Kidney epithelial cell (primary cell): Measurements from ENCODE around the gene PAQR5. TPM values are rescaled to one million over a fixed set of nuclear protein-coding genes. Genes with fewer than 3 reads are reported as not detected.

Experiments
- DNase-seq: peaks from one replicate; pipeline ENCODE4 v3.0.0-alpha.2; 2010; ENCODE audit warnings: low read depth
- H3K27me3 ChIP-seq: 2 replicates; pipeline ENCODE4 v1.6.0; 2011; ENCODE audit warnings: low read length; ENCODE audit not compliant: control insufficient read depth, insufficient read depth
- H3K36me3 ChIP-seq: 2 replicates; pipeline ENCODE4 v1.5.1; 2011; ENCODE audit warnings: low read length; ENCODE audit not compliant: control insufficient read depth, insufficient read depth
- H3K4me3 ChIP-seq: 2 replicates; pipeline ENCODE4 v1.5.1; 2011; ENCODE audit warnings: low read depth, mild to moderate bottlenecking, control low read depth, low read length
- total RNA-seq: library from RNA; depleted of rRNA; stranded (reverse); fragments of >200 nt; gene quantifications from 2 replicates; pipeline ENCODE4 v1.2.3, GENCODE V29; 2015
- TF ChIP-seq, protein P1 (sequence below): IDR thresholded peaks from 2 replicates; pipeline ENCODE4 v1.5.1; 2011; ENCODE audit warnings: mild to moderate bottlenecking, moderate library complexity, low read length, control low read depth, inconsistent platforms; ENCODE audit not compliant: insufficient read depth, poor library complexity, severe bottlenecking

Gene PAQR5
- total RNA-seq, 1 donor from 2014 or later: 9.7 TPM

DNA sequence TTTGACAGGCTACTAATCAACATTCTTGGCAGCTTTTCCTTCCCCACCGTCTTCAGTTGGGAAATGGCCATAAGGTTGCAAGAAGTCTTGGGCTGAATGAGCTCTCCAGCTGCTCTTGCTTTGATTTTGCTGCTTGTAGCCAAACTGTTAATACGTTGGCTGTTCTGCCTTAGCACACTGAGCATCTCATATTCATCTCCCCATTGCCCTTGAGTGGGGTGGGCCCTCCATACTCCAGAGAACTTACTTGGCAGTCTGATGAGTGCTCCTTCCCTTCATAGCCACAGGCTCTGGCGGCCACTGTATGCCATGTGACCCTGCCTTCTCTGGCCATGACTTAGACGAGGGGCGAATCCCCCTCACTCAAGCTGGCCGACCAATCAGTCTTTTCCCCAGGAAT, 25.8 kb upstream of the PAQR5 start:
- TF ChIP-seq, protein P1, sequence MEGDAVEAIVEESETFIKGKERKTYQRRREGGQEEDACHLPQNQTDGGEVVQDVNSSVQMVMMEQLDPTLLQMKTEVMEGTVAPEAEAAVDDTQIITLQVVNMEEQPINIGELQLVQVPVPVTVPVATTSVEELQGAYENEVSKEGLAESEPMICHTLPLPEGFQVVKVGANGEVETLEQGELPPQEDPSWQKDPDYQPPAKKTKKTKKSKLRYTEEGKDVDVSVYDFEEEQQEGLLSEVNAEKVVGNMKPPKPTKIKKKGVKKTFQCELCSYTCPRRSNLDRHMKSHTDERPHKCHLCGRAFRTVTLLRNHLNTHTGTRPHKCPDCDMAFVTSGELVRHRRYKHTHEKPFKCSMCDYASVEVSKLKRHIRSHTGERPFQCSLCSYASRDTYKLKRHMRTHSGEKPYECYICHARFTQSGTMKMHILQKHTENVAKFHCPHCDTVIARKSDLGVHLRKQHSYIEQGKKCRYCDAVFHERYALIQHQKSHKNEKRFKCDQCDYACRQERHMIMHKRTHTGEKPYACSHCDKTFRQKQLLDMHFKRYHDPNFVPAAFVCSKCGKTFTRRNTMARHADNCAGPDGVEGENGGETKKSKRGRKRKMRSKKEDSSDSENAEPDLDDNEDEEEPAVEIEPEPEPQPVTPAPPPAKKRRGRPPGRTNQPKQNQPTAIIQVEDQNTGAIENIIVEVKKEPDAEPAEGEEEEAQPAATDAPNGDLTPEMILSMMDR: no peak
- H3K4me3 ChIP-seq: no peak overlapping the region
- no peaks in the 10 kb centered on the region for H3K27me3 ChIP-seq

DNA sequence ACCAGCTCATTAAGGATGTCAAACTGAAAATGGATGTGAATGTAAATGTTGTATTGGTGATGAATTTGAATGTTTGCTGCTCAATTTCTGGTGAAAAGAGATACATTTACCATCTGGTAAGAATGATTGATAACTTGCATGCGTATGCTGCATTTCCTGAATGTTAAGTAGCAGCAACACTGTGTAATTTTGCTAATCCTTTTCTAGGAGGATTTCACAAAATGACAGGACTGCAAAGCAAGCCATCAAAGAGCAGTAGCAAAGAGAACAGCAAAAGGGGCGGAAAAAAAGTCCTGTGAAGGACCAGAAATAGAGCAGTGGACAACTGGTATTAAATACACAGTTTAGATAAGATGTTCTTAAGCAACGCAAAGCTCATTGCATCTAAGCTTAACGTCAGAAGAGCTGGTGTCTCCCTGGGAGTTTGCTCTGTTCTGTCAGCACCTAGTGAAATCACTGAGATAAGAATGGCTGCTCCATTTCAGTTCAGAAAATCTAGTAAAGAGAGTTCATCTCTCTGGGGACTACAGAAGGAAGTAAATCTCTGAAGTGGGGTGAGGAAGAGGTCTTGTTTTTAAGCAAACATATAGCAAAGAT, 23.5 kb upstream of the PAQR5 start:
- H3K4me3 ChIP-seq: no peak overlapping the region
- TF ChIP-seq, protein P1: no peak
- H3K36me3 ChIP-seq: no peaks in the 10 kb centered on the region
- no peak for DNase-seq
- no peaks in the 10 kb centered on the region for H3K27me3 ChIP-seq

More for the DNA sequence above, 25.8 kb upstream of the PAQR5 start:
- DNase-seq: no peak
- H3K36me3 ChIP-seq: no peaks in the 10 kb centered on the region

DNA sequence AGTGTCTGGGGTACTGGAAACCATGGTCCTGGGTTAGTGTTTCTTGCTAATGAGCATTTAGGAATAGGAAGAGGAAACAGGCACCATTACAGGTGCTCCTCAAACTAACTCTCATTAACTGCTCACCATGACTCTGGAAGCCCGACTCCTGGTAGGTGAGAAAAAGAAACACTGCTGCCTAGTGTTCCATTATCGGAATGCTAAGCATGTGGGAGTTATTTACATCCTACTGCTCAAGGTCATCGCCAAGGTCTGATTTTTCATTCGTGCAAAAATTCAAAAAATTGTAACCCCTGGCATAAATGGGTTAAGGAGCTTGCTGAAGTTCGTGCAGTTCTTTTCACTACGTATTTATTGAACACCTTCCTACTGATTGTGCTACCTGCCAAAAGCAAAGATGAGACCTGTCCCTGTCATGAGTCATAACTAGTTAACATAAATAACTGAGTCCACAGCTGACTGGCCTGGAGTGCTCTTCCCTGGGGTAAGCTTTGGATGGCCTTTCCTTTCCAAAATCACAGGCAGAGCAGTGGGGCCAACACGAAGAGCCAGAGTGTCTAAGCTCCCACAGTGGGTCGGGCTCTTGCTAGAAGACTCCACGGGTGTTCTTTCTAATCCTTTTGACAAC, 22.7 kb upstream of the PAQR5 start:
- TF ChIP-seq, protein P1: no peak
- DNase-seq: no peak
- H3K36me3 ChIP-seq: no peaks in the 10 kb centered on the region

DNA sequence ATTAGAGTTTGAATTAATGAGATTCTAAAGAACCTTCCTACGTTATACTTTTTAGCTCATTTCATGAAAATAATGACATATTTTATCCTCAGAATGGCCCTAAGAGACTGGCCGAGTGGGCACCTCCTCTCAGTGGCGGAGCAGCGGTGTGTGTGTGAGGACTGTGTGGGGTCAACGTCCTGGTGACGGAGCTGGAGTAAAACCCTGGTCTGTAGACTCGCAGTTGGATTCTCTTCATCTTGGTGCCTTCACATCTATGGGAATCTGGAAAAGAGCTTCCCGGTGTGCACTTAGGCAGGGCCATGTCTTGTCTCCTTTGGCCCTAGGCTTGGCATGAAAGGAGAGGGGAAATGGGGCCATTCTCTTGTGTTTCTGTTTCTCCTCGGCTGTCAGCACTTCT, 21.4 kb upstream of the PAQR5 start:
- no peaks in the 10 kb centered on the region for H3K36me3 ChIP-seq
- TF ChIP-seq, protein P1: no peak
- no peaks in the 10 kb centered on the region for H3K27me3 ChIP-seq
- no peak overlapping the region for H3K4me3 ChIP-seq
- no peak for DNase-seq

More for the DNA sequence above, 22.7 kb upstream of the PAQR5 start:
- Histone ChIP-seq H3K27me3 (no peaks in the 10 kb centered on the region), H3K4me3 (no peak overlapping the region)

DNA sequence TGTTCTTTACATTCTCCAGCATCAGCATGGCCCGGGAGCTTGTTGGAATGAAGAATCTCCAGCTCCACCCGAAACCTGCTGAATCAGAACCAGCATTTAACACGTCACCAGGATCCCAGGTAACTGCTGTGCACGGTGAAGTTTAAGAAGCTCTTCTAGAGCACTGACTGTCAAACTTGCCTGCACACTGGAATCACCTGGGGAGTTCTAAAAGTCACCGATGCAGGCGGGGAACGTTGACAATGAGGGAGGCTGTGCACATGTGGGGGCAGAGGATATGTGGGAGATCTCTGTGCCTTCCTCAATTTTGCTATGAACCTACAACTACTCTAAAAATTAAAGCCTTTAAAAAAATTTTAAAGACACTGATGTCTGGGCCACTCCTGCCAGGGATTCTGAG, 19.1 kb upstream of the PAQR5 start:
- no peaks in the 10 kb centered on the region for H3K36me3 ChIP-seq
- TF ChIP-seq, protein P1: no peak
- DNase-seq: no peak

DNA sequence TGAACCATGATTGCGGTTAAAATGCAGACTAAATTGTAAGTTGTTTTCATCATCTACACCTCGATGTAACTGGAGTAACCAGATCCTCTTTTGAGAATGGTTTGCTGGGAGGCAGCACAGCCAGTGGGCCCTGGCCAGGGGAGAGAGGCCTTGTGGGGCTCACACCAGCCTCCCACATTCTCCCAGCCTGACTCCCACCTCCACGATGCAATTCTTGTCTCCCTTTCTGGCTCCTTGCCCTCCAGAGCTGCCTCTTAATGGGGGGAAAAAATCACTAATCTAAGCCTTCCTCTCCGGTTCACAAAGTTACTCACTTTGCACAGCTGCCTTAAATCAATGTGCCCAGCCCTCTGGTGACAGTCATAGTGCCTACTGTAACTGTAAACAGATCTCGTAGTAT, 17.9 kb upstream of the PAQR5 start:
- no peak for DNase-seq
- H3K4me3 ChIP-seq: no peak overlapping the region
- no peaks in the 10 kb centered on the region for H3K27me3 ChIP-seq
- TF ChIP-seq, protein P1: no peak
- H3K36me3 ChIP-seq: no peaks in the 10 kb centered on the region

More for the DNA sequence above, 19.1 kb upstream of the PAQR5 start:
- Histone ChIP-seq H3K4me3 (no peak overlapping the region), H3K27me3 (no peaks in the 10 kb centered on the region)
